ENCODE results near the gene AFTPH.
A peak's percentile ranks its signal among the peaks of the same experiment; 100 is the strongest.

AFTPH gene

GRCh38 chr2:64586883-64587481 is 62.9 kb downstream of the AFTPH start:
- no peaks in the 10 kb centered on the region for H3K9me3 ChIP-seq (ENCODE audit: insufficient read depth, low read length, severe bottlenecking)
- peaks cover 46% of the 10 kb centered on the region for H3K36me3 ChIP-seq (ENCODE audit: insufficient read depth, low read length)
- no peak overlapping the region for H3K4me3 ChIP-seq (ENCODE audit: low read depth in 1 of 2, low read length in 2 of 2)
- peak; percentile 64; the same call in 2 of the 3 replicates for ATAC-seq (ENCODE audit: insufficient read depth, low read depth)
- H3K27me3 ChIP-seq (ENCODE audit: insufficient read depth, low read length, poor library complexity), result no peaks in the 10 kb centered on the region
- H4K20me1 ChIP-seq (ENCODE audit: insufficient read depth, low read length), result no peaks in the 10 kb centered on the region
- no peaks in the 10 kb centered on the region for H3K4me1 ChIP-seq (ENCODE audit: insufficient read depth, low read length)
- H2AFZ ChIP-seq (ENCODE audit: low read depth, low read length), result no peak overlapping the region
- H3K4me2 ChIP-seq (ENCODE audit: insufficient read depth, low read length), result no peak overlapping the region
- no peak for DNase-seq
- no peak overlapping the region for H3K9ac ChIP-seq (ENCODE audit: low read depth, low read length)
- no peaks in the 10 kb centered on the region for H3K79me2 ChIP-seq (ENCODE audit: insufficient read depth, low read length)
- H3K27ac ChIP-seq (ENCODE audit: low read length), result no peak overlapping the region
- TF ChIP-seq EZH2 (IDR thresholded peaks at IDR 0.05; ENCODE audit: borderline replicate concordance, low read depth, low read length, severe bottlenecking) (no peak), CTCF (IDR thresholded peaks at IDR 0.05; ENCODE audit: borderline replicate concordance, extremely low read depth, low read length, poor library complexity, severe bottlenecking) (peak; percentile 62)

- Histone ChIP-seq H3K4me1 (ENCODE audit: insufficient read depth, low read length) (no peaks in the 10 kb centered on the region), H3K9me3 (ENCODE audit: insufficient read depth, low read length, severe bottlenecking) (no peaks in the 10 kb centered on the region), H2AFZ (ENCODE audit: low read depth, low read length) (no peak overlapping the region), H3K79me2 (ENCODE audit: insufficient read depth, low read length) (no peaks in the 10 kb centered on the region), H3K36me3 (ENCODE audit: insufficient read depth, low read length) (peaks cover 45% of the 10 kb centered on the region), H3K27ac (ENCODE audit: low read length) (no peak overlapping the region), H3K4me3 (ENCODE audit: low read depth in 1 of 2, low read length in 2 of 2) (no peak overlapping the region), H3K4me2 (ENCODE audit: insufficient read depth, low read length) (no peak overlapping the region), H3K27me3 (ENCODE audit: insufficient read depth, low read length, poor library complexity) (no peaks in the 10 kb centered on the region), H3K9ac (ENCODE audit: low read depth, low read length) (no peak overlapping the region), H4K20me1 (ENCODE audit: insufficient read depth, low read length) (no peaks in the 10 kb centered on the region)
- no peak for TF ChIP-seq EZH2 (IDR thresholded peaks at IDR 0.05; ENCODE audit: borderline replicate concordance, low read depth, low read length, severe bottlenecking)
- TF ChIP-seq CTCF (IDR thresholded peaks at IDR 0.05; ENCODE audit: borderline replicate concordance, extremely low read depth, low read length, poor library complexity, severe bottlenecking), result no peak
- ATAC-seq (ENCODE audit: insufficient read depth, low read depth), result no peak
- DNase-seq, result no peak
These were observed 63.4 kb downstream of the AFTPH start for GRCh38 chr2:64587561-64587960.

GRCh38 chr2:64591188-64591587 is 67.1 kb downstream of the AFTPH start:
- Histone ChIP-seq H3K27me3 (ENCODE audit: insufficient read depth, low read length, poor library complexity) (no peaks in the 10 kb centered on the region), H3K9ac (ENCODE audit: low read depth, low read length) (no peak overlapping the region), H3K4me2 (ENCODE audit: insufficient read depth, low read length) (no peak overlapping the region), H3K4me1 (ENCODE audit: insufficient read depth, low read length) (no peaks in the 10 kb centered on the region), H3K36me3 (ENCODE audit: insufficient read depth, low read length) (peaks cover 38% of the 10 kb centered on the region), H3K27ac (ENCODE audit: low read length) (no peak overlapping the region), H3K9me3 (ENCODE audit: insufficient read depth, low read length, severe bottlenecking) (no peaks in the 10 kb centered on the region), H3K79me2 (ENCODE audit: insufficient read depth, low read length) (no peaks in the 10 kb centered on the region), H2AFZ (ENCODE audit: low read depth, low read length) (no peak overlapping the region), H4K20me1 (ENCODE audit: insufficient read depth, low read length) (no peaks in the 10 kb centered on the region), H3K4me3 (ENCODE audit: low read depth in 1 of 2, low read length in 2 of 2) (no peak overlapping the region)
- DNase-seq (no peak), ATAC-seq (ENCODE audit: insufficient read depth, low read depth) (no peak)
- TF ChIP-seq EZH2 (IDR thresholded peaks at IDR 0.05; ENCODE audit: borderline replicate concordance, low read depth, low read length, severe bottlenecking) (no peak), CTCF (IDR thresholded peaks at IDR 0.05; ENCODE audit: borderline replicate concordance, extremely low read depth, low read length, poor library complexity, severe bottlenecking) (no peak)

Measured in DND-41 (cell line).